GM12875 (cell line): ENCODE data around the gene TOB1.

ENCODE experiments used
- H3K4me3 ChIP-seq: one replicate; pipeline ENCODE4 v1.5.1; 2011; ENCODE audit warnings: low read depth, low read length, control low read depth
- TF ChIP-seq, protein P1 (sequence below): IDR thresholded peaks from 2 replicates; pipeline ENCODE4 v1.5.1; 2011; ENCODE audit warnings: low read depth, mild to moderate bottlenecking, control low read depth, inconsistent platforms, low read length, moderate library complexity, borderline replicate concordance; ENCODE audit not compliant: insufficient read depth

Gene TOB1

DNA sequence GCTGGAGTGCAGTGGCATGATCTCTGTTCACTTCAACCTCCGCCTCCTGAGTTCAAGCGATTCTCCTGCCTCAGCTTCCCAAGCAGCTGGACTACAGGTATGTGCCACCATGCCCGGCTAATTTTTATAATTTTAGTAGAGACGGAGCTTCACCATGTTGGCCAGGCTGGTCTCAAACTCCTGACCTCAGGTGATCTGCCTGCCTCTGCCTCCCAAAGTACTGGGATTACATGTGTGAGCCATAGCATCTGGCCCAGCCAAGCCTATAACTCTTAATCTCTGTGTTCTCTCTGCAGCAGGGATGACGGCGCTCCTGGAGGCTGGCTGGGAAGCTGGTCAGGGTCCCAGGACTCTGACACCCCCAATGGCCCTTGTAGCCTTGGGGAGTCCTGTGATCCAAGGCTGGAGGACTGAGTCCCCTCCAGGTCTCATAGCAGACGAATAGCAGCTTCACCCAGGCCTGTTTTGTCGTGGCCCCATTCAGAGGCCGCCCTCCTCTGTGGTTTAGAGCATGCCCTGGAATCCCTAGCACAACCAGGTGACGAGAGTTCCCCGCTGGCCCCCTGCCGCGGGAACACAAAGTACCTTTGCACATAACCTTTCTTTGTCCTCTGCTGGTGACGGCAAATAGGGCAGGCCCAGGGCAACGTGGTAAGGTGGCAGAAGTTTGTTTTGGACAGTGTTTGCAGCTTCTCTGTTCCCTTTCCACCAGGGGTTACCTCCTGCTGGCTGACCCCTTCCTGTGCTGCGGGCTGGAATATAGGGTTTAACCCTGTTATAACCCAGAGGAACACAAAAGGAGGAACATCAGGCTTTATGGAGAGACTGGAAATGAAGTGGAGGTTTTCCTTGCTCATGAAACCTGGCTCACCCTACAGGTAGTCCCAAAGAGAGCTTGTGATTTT is 43.0 kb upstream of the TOB1 start:
- TF ChIP-seq, protein P1, sequence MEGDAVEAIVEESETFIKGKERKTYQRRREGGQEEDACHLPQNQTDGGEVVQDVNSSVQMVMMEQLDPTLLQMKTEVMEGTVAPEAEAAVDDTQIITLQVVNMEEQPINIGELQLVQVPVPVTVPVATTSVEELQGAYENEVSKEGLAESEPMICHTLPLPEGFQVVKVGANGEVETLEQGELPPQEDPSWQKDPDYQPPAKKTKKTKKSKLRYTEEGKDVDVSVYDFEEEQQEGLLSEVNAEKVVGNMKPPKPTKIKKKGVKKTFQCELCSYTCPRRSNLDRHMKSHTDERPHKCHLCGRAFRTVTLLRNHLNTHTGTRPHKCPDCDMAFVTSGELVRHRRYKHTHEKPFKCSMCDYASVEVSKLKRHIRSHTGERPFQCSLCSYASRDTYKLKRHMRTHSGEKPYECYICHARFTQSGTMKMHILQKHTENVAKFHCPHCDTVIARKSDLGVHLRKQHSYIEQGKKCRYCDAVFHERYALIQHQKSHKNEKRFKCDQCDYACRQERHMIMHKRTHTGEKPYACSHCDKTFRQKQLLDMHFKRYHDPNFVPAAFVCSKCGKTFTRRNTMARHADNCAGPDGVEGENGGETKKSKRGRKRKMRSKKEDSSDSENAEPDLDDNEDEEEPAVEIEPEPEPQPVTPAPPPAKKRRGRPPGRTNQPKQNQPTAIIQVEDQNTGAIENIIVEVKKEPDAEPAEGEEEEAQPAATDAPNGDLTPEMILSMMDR = no peak

DNA sequence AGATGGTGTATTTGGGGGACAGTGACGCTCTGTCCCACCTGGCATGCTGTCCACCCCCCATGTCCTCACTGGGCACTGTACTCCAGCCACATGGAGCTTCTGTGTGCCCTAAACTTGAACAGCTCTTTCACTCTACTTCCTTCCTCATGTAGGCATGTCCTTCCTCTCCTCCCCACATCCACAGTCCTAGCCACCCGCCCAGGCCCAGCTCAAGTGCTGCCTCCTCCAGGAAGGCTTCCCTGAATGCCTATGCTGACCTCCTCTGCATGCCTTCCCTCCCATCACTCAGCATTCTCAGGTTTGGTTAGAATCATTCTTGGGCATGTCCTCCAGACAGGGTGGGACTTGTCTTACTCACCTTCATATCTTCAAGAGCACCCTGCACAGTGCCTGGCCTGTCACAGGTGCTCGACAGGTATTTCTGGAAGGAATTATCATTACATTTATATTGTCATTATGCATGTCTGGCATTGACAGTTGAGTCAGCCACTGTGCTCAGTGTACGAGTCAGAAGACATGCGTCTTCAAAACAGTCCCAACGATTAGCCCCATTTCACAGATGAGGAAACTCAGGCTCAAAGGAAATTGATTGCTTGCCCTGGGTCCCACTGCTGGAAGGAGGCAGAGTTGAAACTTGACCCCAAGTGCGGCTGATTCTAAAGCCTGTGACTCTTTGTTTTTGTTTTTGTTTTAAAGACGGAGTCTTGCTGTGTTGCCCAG is 42.1 kb upstream of the TOB1 start:
- H3K4me3 ChIP-seq = no peak overlapping the region
- TF ChIP-seq, protein P1 = no peak

More for the DNA sequence above, 43.0 kb upstream of the TOB1 start:
- no peak overlapping the region for H3K4me3 ChIP-seq

DNA sequence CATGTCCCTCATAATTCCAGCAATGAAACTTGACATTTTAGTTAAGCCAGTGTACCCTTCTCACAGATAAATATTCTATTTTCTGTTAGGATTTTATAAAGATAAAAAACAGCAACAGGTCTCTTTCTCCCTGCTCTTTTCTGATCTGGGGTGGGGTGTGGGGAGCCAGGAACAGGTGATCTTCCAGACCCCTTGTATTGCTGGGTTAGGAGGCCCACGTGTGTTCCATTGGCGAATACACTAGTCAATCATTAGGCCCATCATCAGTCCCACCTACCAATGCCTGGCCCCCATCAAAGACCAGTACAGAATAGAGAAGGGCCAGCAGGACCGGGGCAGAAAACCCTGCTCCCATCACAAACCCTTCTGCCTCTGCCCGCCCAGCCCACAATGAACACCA is 40.3 kb upstream of the TOB1 start:
- TF ChIP-seq, protein P1 = no peak

DNA sequence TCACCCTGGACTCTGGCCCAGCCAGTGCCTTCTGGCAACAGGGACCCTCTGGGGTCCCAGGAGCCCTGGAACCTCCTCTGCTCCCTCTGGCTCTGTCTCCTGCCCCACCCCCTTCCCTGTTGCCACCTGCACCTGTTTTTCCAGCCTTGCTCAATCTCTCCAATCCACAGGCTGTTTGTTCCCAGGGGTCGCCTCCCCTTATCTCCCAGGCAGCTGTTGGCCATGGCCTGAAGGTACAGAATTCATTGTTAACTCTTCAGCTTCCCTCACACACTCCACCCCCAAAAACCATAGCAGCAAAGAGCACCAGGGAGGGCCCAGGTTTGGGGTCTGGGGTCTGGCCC is 39.3 kb upstream of the TOB1 start:
- H3K4me3 ChIP-seq = no peak overlapping the region
- TF ChIP-seq, protein P1 = no peak

More for the DNA sequence above, 40.3 kb upstream of the TOB1 start:
- H3K4me3 ChIP-seq = no peak overlapping the region

DNA sequence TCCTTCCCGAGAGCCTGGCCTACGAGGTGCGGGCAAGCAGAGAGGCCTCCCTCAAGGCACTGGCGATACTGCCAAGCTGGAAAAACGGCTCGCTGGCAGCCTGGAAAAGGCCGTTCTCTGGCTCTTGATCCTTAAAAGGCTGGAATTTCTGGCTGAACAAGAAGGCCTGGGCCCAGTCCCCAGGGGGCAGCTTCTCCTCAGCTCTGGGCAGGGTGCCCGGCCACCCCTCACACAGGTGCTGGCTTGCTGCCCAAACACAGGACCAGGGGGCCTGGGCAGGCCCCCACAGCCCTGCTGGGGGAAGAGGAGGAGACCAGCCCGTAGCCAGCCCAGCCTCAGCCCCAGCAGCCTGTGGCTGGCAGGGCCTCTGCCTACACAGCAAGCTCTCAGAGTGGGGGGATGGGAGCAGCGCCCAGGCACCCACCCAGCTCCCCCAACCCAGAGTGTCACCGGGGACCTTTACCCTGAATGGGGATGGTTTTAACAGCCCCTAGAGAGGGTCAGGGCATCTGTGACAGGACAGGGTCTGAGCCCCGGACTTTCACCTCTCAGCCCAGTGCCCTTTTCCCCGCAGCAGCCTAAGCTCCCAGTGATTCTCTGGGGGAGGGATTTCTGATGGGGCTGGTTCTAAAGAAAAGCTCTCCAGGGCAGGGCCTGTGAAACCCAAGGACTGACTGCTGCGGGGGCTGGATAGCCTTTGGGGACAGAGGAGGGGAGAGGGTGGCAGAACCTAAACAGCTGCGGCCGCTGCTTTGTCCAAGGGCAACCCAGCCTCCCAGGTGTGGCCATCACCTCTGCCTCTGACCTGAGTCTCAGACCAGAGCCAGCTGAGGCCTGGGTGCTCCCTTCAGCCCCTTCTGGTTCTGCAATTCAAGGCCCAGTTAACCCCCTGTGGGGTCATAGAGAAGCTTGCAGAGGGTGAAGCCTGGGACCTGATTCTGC is 38.6 kb upstream of the TOB1 start:
- no peak overlapping the region for H3K4me3 ChIP-seq
- TF ChIP-seq, protein P1 = no peak

- TF ChIP-seq, protein P1 = no peak
- H3K4me3 ChIP-seq = no peak overlapping the region
Measured at GRCh38 chr17:50903604-50904517, 37.7 kb upstream of the TOB1 start.
